GM18858 (cell line): ENCODE results near the gene RBMS3.

ENCODE experiments used
- ATAC-seq: cut with Tn5 transposase; IDR thresholded peaks from one replicate; pipeline ENCODE4 v1.9.1; 2021; ENCODE audit not compliant: unreplicated experiment

The RBMS3 gene

GRCh38 chr3:29919571-29919970, 638.7 kb downstream of the RBMS3 start:
- no peak for ATAC-seq

GRCh38 chr3:29922992-29923746, 642.3 kb downstream of the RBMS3 start:
- ATAC-seq, result no peak

DNA sequence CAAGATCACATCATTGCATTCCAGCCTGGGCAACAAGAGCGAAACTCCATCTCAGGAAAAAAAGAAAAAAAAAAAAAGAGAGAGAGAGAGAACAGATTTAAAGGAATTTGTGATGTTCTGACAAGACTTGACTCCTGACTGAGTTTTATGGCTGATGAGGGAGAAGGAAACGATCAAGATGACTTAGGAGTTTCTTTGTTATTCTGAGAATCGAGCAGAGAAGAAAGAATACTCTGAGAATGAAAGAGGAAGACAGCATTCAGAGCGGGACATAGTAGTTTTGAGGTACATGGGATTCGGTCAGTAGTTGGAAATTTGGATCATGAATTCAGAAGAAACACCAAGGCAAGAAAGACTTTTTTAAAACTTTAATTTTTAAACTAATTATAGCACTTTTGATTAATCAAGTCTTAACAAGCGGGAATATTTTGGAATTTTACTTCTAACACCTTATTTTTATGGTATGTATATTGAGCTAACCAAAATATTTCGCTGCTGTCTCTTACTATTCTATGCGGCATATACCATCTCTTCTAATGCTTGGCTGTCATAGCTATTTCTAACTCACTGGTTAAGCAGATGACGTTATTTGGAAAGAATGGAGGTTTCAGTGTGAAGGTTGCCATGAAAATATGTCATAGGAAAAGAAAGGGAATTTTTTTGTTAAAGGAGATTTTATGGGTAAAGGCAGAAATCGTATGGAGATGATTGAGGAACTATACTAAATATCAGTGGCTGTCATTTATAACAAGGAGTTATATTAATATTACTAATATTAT, 644.1 kb downstream of the RBMS3 start:
- no peak for ATAC-seq

DNA sequence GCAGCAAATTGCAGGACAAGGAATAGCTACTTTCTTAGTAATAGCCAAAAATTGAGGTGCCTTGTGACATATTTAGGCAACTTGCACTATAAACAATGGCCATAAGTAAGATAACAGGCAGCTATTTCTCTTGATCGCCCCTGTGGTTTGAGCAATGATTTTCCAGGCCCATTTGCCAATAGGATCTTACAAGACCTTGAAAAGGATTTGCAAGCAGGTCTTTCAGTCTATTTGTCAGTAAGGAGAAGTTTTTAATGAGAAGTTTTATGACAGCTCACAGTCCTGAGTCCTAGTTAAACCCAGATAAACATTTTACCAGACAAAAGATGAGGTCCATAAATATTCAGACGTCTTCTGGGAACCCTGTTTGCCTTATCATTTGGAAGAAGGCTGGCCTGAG, 645.5 kb downstream of the RBMS3 start:
- no peak for ATAC-seq

GRCh38 chr3:29932696-29933325, 651.9 kb downstream of the RBMS3 start:
- ATAC-seq, result no peak

DNA sequence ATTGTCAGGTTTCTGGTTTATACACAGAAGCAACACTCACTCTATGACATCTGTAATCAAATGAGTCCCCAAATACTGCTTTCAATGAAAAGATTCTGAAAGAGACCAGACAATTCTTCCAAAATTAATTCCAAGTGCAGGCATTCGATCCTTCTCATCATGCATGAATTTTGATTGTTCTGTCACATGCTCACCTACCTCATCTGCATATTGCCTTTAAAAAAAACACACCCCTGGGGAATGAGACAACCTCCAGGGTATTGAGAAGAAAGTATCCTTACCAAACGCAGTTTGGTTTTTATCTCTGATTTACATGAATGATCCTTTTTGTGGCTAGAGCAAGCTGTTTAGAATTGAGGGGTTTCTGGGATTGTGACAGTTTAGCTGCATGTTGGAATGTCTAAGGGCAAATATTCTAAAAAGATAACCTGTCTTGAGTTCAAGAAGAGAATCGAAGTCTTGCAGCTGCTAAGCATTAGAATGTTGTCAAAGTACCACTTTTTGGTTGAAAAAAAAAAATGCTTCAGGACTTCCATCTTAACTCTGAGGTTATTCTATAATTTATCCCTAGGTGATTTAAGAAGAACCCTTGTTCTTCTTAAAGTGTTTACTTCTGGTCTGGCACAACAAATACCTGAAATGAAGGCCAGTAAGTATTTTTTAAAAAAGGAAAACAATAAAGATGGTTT, 653.1 kb downstream of the RBMS3 start:
- no peak for ATAC-seq

GRCh38 chr3:29934751-29935150, 653.9 kb downstream of the RBMS3 start:
- no peak for ATAC-seq

- peak; percentile 98 for ATAC-seq
Measured at GRCh38 chr3:29936054-29936453, 655.2 kb downstream of the RBMS3 start.

GRCh38 chr3:29936766-29937165, 655.9 kb downstream of the RBMS3 start:
- ATAC-seq, result peak; percentile 33

- no peak for ATAC-seq
Measured at GRCh38 chr3:29937185-29937584, 656.3 kb downstream of the RBMS3 start.

DNA sequence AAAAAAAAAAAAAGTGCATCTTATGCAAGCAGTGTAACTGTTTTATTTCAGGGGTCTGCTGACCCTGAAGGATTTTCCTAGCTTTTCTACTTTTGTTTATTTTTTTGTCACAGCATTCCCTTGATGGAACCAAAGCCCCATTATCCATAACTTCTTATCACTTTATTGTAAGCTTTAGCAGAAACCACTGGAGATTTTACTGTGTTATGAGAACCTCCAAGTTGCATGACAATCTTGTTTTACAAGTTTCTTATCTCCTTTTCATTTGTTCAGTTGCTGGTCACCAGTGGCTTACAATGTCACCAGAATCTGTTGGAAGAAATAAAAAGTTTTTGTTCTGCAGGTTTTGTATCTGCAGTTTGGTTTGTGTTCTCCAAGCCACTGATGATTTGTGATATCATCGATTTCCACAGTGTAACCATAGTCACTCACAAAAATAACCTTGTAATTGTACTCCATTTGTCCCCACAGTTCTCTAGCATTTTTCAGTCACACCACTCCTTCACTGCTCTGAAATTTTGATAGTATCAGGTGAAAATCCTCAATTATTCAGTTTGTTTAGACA, 660.0 kb downstream of the RBMS3 start:
- no peak for ATAC-seq

- ATAC-seq, result no peak
Measured at GRCh38 chr3:29942297-29942696, 661.4 kb downstream of the RBMS3 start.

GRCh38 chr3:29949131-29949530, 668.3 kb downstream of the RBMS3 start:
- no peak for ATAC-seq

- no peak for ATAC-seq
Measured at GRCh38 chr3:29949940-29950616, 669.2 kb downstream of the RBMS3 start.

- ATAC-seq, result no peak
Measured at GRCh38 chr3:29952431-29952830, 671.6 kb downstream of the RBMS3 start.

GRCh38 chr3:29955413-29955812, 674.5 kb downstream of the RBMS3 start:
- no peak for ATAC-seq

- ATAC-seq, result no peak
Measured at GRCh38 chr3:29958816-29959215, 677.9 kb downstream of the RBMS3 start.

DNA sequence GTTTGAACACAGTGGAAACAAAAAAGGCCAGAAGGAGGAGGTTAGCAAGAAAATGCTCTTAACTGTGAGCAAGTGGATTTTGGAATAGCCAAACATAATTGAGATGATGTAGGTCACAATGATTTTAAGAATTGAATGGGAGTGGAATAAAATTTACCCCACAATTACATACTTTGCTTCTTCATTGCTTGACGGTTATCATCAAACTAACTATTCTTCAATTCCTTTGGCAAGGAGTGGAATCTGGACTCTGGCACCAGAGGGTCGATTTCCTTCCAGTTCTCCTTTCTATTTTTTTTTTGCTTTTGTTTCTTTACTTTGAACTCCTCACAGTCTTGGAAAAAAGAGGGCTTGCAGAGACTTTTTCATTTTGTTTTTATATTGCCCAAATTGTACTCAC, 691.0 kb downstream of the RBMS3 start:
- no peak for ATAC-seq

- no peak for ATAC-seq
Measured at GRCh38 chr3:29972320-29972993, 691.6 kb downstream of the RBMS3 start.

GRCh38 chr3:29973763-29974162, 692.9 kb downstream of the RBMS3 start:
- ATAC-seq, result no peak
